ENCODE results near the gene TSPAN15.

Gene TSPAN15

GRCh38 chr10:69458430-69459100 lies 7.3 kb downstream of the TSPAN15 start:
- H3K4me3 ChIP-seq (ENCODE audit: low read depth in 1 of 2, low read length in 2 of 2): no peak overlapping the region
- H3K36me3 ChIP-seq (ENCODE audit: insufficient read depth, low read length): no peaks in the 10 kb centered on the region

GRCh38 chr10:69459101-69459790 lies 8.0 kb downstream of the TSPAN15 start:
- Histone ChIP-seq H2AFZ (ENCODE audit: low read depth, low read length) (no peak overlapping the region), H3K4me1 (ENCODE audit: insufficient read depth, low read length) (0 out of 2 replicates have a peak, but pooled peaks cover 5% of the 10 kb centered on the region), H3K79me2 (ENCODE audit: insufficient read depth, low read length) (no peaks in the 10 kb centered on the region), H3K4me2 (ENCODE audit: insufficient read depth, low read length) (no peak overlapping the region), H3K27ac (ENCODE audit: low read length) (no peak overlapping the region), H3K36me3 (ENCODE audit: insufficient read depth, low read length) (no peaks in the 10 kb centered on the region), H4K20me1 (ENCODE audit: insufficient read depth, low read length) (no peaks in the 10 kb centered on the region), H3K9me3 (ENCODE audit: insufficient read depth, low read length, severe bottlenecking) (no peaks in the 10 kb centered on the region), H3K4me3 (ENCODE audit: low read depth in 1 of 2, low read length in 2 of 2) (no peak overlapping the region), H3K27me3 (ENCODE audit: insufficient read depth, low read length, poor library complexity) (no peaks in the 10 kb centered on the region), H3K9ac (ENCODE audit: low read depth, low read length) (no peak overlapping the region)
- ATAC-seq (ENCODE audit: insufficient read depth, low read depth) (no peak), DNase-seq (no peak)
- no peak for TF ChIP-seq CTCF (IDR thresholded peaks at IDR 0.05; ENCODE audit: borderline replicate concordance, extremely low read depth, low read length, poor library complexity, severe bottlenecking)
- TF ChIP-seq EZH2 (IDR thresholded peaks at IDR 0.05; ENCODE audit: borderline replicate concordance, low read depth, low read length, severe bottlenecking): no peak

More at GRCh38 chr10:69458430-69459100, 7.3 kb downstream of the TSPAN15 start:
- no peak overlapping the region for H3K4me2 ChIP-seq (ENCODE audit: insufficient read depth, low read length)
- 0 out of 2 replicates have a peak, but pooled peaks cover 5% of the 10 kb centered on the region for H3K4me1 ChIP-seq (ENCODE audit: insufficient read depth, low read length)
- no peaks in the 10 kb centered on the region for H3K79me2 ChIP-seq (ENCODE audit: insufficient read depth, low read length)
- H3K9ac ChIP-seq (ENCODE audit: low read depth, low read length): no peak overlapping the region
- no peaks in the 10 kb centered on the region for H4K20me1 ChIP-seq (ENCODE audit: insufficient read depth, low read length)
- peaks cover 4% of the 10 kb centered on the region for H3K27me3 ChIP-seq (ENCODE audit: insufficient read depth, low read length, poor library complexity)
- no peak for TF ChIP-seq EZH2 (IDR thresholded peaks at IDR 0.05; ENCODE audit: borderline replicate concordance, low read depth, low read length, severe bottlenecking)
- no peak for TF ChIP-seq CTCF (IDR thresholded peaks at IDR 0.05; ENCODE audit: borderline replicate concordance, extremely low read depth, low read length, poor library complexity, severe bottlenecking)
- DNase-seq: no peak
- H2AFZ ChIP-seq (ENCODE audit: low read depth, low read length): no peak overlapping the region
- ATAC-seq (ENCODE audit: insufficient read depth, low read depth): no peak
- no peaks in the 10 kb centered on the region for H3K9me3 ChIP-seq (ENCODE audit: insufficient read depth, low read length, severe bottlenecking)
- no peak overlapping the region for H3K27ac ChIP-seq (ENCODE audit: low read length)

GRCh38 chr10:69459893-69460575 lies 8.8 kb downstream of the TSPAN15 start:
- ATAC-seq (ENCODE audit: insufficient read depth, low read depth) (no peak), DNase-seq (no peak)
- no peak overlapping the region for H3K27ac ChIP-seq (ENCODE audit: low read length)
- H3K79me2 ChIP-seq (ENCODE audit: insufficient read depth, low read length): no peaks in the 10 kb centered on the region
- H3K4me3 ChIP-seq (ENCODE audit: low read depth in 1 of 2, low read length in 2 of 2): no peak overlapping the region
- H3K4me1 ChIP-seq (ENCODE audit: insufficient read depth, low read length): 0 out of 2 replicates have a peak, but pooled peaks cover 5% of the 10 kb centered on the region
- H3K9me3 ChIP-seq (ENCODE audit: insufficient read depth, low read length, severe bottlenecking): no peaks in the 10 kb centered on the region
- H3K9ac ChIP-seq (ENCODE audit: low read depth, low read length): no peak overlapping the region
- H3K27me3 ChIP-seq (ENCODE audit: insufficient read depth, low read length, poor library complexity): no peaks in the 10 kb centered on the region
- no peaks in the 10 kb centered on the region for H4K20me1 ChIP-seq (ENCODE audit: insufficient read depth, low read length)
- H2AFZ ChIP-seq (ENCODE audit: low read depth, low read length): no peak overlapping the region
- H3K36me3 ChIP-seq (ENCODE audit: insufficient read depth, low read length): no peaks in the 10 kb centered on the region
- no peak for TF ChIP-seq CTCF (IDR thresholded peaks at IDR 0.05; ENCODE audit: borderline replicate concordance, extremely low read depth, low read length, poor library complexity, severe bottlenecking)
- H3K4me2 ChIP-seq (ENCODE audit: insufficient read depth, low read length): no peak overlapping the region

Measured in DND-41 (cell line).